HepG2 (cell line): ENCODE results near the gene COL13A1.

Experiments used
- ATF7 ChIP-seq, 2 experiments: fragments of 450-650 bp in 1 of 2; sonication (generic) in 1 of 2; formaldehyde crosslinking in 1 of 2; IDR thresholded peaks; 2 replicates each; pipeline versions ENCODE4 v1.4.0 to v1.6.1; 2016 to 2020; ENCODE audit warnings: antibody characterized with exemption in 1 of 2, mild to moderate bottlenecking in 1 of 2, missing genetic modification reagents in 1 of 2
- CHD2 ChIP-seq: IDR thresholded peaks from 2 replicates; pipeline ENCODE4 v1.6.1; 2011; ENCODE audit warnings: low read depth, low read length, improper control_type of control experiment
- ETV6 ChIP-seq: sonication (generic); formaldehyde crosslinking; conservative IDR thresholded peaks from 2 replicates; pipeline ENCODE4 v1.4.0; 2020; ENCODE audit warnings: missing genetic modification reagents
- HDAC2 ChIP-seq: sonication (generic); formaldehyde crosslinking; IDR thresholded peaks from 2 replicates; pipeline ENCODE4 v1.4.0; 2020; ENCODE audit warnings: missing genetic modification reagents
- HIVEP1 ChIP-seq: sonication (generic); formaldehyde crosslinking; IDR thresholded peaks from 2 replicates; pipeline ENCODE4 v1.4.0; 2020; ENCODE audit warnings: mild to moderate bottlenecking, missing genetic modification reagents
- RAD21 ChIP-seq: fragments of 450-650 bp; formaldehyde crosslinking; IDR thresholded peaks from 2 replicates; pipeline ENCODE4 v1.5.0; 2020; ENCODE audit warnings: mild to moderate bottlenecking
- RELA ChIP-seq: sonication (generic); formaldehyde crosslinking; IDR thresholded peaks from 2 replicates; pipeline ENCODE4 v1.4.0; 2020; ENCODE audit warnings: missing genetic modification reagents
- THAP11 ChIP-seq: IDR thresholded peaks from 2 replicates; pipeline ENCODE4 v1.6.1; 2016; ENCODE audit warnings: missing biosample characterization, missing genetic modification reagents
- ZBTB3 ChIP-seq: sonication (generic); formaldehyde crosslinking; IDR thresholded peaks from 2 replicates; pipeline ENCODE4 v1.4.0; 2020; ENCODE audit warnings: low read depth, mild to moderate bottlenecking, moderate library complexity, missing genetic modification reagents, borderline replicate concordance
- ZMYM4 ChIP-seq: sonication (generic); formaldehyde crosslinking; IDR thresholded peaks from 2 replicates; pipeline ENCODE4 v1.8.1; 2023; ENCODE audit warnings: mild to moderate bottlenecking, missing genetic modification reagents
- ZNF460 ChIP-seq: sonication (generic); formaldehyde crosslinking; IDR thresholded peaks from 2 replicates; pipeline ENCODE4 v1.5.1; 2020; ENCODE audit warnings: missing genetic modification reagents, mild to moderate bottlenecking, borderline replicate concordance
- TF ChIP-seq, protein P1 (sequence below): sonication (generic); formaldehyde crosslinking; IDR thresholded peaks from 2 replicates; pipeline ENCODE4 v1.8.1; 2023; ENCODE audit warnings: missing genetic modification reagents, mild to moderate bottlenecking, borderline replicate concordance
- TF ChIP-seq, protein P2 (sequence below): sonication (generic); formaldehyde crosslinking; IDR thresholded peaks from 2 replicates; pipeline ENCODE4 v1.5.0; 2020; ENCODE audit warnings: mild to moderate bottlenecking, missing genetic modification reagents, moderate library complexity
- TF ChIP-seq, protein P3 (sequence below): sonication (generic); IDR thresholded peaks from 2 replicates; pipeline ENCODE4 v1.6.1; 2016; ENCODE audit warnings: low read depth, borderline replicate concordance

DNA sequence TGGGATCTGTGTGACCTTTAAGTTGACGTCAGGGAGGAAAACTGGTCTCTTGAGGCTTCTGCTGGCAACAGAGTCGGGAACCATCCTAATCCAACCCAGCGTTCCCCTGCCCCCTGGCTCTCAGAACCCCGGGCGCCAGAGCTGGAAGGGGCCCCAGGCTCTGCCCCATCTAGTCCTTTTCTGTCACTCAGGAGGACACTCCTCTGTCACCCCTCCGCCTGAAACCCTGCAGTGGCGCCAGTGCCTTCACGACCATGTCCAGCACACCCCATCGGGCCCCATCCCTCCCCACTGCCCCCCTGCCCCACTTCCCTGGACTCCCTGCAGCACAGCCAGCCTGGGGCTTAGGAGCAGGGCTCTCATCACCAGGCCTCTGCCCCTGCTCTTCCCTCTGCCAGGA, 39.1 kb downstream of the COL13A1 start:
- TF ChIP-seq CHD2 (no peak), ZMYM4 (CRISPR knock-in tag) (no peak), THAP11 (no peak), HDAC2 (CRISPR knock-in tag) (no peak), ZBTB3 (CRISPR knock-in tag) (no peak), ZNF460 (CRISPR knock-in tag) (no peak), ATF7 (IDR thresholded peaks at IDR 0.05) (no peak), ATF7 (CRISPR knock-in tag; IDR thresholded peaks at IDR 0.05) (no peak), RAD21 (CRISPR knock-in tag) (no peak), ETV6 (CRISPR knock-in tag) (no peak), RELA (no peak), HIVEP1 (no peak)
- TF ChIP-seq, protein P1, sequence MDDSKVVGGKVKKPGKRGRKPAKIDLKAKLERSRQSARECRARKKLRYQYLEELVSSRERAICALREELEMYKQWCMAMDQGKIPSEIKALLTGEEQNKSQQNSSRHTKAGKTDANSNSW (CRISPR knock-in tag) = no peak
- TF ChIP-seq, protein P2, sequence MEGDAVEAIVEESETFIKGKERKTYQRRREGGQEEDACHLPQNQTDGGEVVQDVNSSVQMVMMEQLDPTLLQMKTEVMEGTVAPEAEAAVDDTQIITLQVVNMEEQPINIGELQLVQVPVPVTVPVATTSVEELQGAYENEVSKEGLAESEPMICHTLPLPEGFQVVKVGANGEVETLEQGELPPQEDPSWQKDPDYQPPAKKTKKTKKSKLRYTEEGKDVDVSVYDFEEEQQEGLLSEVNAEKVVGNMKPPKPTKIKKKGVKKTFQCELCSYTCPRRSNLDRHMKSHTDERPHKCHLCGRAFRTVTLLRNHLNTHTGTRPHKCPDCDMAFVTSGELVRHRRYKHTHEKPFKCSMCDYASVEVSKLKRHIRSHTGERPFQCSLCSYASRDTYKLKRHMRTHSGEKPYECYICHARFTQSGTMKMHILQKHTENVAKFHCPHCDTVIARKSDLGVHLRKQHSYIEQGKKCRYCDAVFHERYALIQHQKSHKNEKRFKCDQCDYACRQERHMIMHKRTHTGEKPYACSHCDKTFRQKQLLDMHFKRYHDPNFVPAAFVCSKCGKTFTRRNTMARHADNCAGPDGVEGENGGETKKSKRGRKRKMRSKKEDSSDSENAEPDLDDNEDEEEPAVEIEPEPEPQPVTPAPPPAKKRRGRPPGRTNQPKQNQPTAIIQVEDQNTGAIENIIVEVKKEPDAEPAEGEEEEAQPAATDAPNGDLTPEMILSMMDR = no peak
- TF ChIP-seq, protein P3, sequence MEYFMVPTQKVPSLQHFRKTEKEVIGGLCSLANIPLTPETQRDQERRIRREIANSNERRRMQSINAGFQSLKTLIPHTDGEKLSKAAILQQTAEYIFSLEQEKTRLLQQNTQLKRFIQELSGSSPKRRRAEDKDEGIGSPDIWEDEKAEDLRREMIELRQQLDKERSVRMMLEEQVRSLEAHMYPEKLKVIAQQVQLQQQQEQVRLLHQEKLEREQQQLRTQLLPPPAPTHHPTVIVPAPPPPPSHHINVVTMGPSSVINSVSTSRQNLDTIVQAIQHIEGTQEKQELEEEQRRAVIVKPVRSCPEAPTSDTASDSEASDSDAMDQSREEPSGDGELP = no peak
